GM18511 (cell line): ENCODE data around the gene PLSCR2.
"Not testable (repeated sequence)": the region's sequence is repeated elsewhere in the genome, so short reads cannot be mapped to it uniquely, and the experiment has no call there.

Experiments
- ATAC-seq: cut with Tn5 transposase; IDR thresholded peaks from one replicate; pipeline ENCODE4 v1.9.1; 2021; ENCODE audit warnings: mild to moderate bottlenecking, moderate library complexity; ENCODE audit not compliant: unreplicated experiment

The PLSCR2 gene

DNA sequence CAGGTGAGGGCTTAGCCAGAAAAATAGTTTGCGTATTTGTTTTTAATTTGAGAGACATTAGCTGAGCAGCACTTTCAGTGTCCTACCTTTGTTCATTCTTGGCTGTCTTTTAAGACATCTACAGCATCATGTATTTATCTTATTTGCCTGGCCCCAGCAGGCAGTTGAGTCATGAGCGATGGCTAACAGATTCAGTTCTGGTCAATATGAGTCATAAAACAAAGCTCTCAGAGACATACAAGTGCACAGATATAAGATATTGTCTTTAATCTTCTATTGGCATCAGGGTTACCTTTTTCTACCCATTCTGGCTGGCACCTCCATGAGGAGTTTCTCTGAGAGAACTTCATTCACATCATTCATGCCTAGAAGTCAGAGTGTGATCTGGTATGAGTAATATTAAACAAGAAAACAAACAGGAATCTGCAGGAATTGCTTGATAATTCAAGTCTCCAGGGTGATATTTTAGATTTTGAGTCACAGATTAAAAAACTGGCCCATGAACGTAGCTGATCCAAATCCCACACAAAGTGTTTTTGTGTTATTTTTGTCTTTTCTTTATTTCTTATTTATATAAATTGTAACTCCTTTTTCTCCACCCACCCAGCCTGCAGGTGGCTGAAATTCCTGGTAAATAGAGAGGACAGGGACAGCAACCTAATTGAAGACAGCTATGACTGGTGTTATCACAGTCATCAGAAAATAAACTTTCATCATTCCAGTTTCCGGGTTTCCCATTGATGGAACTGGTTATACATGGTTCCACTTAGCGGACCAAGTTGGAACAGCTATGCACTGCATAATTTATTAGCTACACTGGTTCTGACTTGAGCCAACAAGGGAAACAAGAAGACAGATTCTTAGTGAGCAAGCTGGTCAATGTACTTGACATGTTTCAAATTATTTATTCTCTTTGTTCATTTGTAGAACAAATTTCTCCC lies 47.3 kb downstream of the PLSCR2 start:
- no peak for ATAC-seq

DNA sequence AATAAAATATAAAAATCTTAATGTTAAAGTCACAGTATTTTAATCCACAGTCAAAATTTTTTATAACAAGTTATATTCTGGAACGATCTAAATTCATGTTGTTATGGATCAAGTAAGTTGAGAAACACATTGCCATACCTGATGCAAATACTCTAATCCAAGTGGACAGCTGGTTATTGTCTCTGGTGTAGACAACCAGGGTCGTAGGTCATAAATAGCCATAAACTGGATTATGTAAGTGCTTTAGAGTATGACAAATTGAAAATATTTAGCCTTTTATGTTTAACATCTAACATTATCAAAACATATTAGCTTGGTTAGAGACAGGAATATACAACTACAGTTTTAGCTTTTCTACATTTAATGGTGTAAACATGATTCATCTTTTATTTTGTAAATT lies 53.0 kb downstream of the PLSCR2 start:
- no peak for ATAC-seq

DNA sequence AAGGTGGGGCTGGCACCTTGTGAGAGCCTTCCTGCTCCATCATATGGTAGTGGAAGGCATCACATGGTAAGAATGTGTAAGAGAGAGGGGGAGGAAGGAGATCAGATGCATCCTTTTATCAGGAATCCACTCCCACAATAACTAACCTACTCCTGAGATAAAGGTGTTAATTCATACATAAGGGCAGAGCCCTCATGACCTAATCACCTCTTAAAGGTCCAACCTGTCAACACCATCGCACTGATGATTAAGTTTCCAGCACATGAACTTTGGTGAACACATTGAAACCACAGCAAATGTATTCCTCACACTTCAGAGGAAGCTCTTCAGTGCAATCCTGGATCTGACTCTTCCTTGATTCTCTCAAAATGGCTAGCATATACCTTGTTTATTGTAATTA lies 55.4 kb downstream of the PLSCR2 start:
- ATAC-seq, result no peak

GRCh38 chr3:146412711-146413110 lies 56.6 kb downstream of the PLSCR2 start:
- not testable (repeated sequence) for ATAC-seq

- ATAC-seq, result no peak
These were observed 61.4 kb downstream of the PLSCR2 start for GRCh38 chr3:146407956-146408355.

DNA sequence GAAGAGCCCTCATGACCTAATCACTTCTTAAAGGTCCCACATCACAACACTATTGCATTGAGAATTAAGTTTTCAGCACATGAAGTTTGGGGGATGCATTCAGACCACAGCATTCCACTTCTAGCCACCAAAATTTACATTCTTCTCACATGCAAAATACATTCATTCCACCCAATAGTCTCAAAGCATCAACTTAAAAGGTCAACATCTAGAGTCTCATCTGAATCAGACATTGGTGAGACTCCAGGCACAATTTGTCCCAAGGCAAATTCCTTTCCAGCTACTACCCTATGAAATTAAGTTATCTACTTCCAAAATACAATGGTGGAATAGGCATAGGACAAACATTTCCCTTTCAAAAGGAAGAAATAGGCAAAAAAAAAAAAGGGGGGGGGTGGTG lies 64.9 kb downstream of the PLSCR2 start:
- no peak for ATAC-seq

DNA sequence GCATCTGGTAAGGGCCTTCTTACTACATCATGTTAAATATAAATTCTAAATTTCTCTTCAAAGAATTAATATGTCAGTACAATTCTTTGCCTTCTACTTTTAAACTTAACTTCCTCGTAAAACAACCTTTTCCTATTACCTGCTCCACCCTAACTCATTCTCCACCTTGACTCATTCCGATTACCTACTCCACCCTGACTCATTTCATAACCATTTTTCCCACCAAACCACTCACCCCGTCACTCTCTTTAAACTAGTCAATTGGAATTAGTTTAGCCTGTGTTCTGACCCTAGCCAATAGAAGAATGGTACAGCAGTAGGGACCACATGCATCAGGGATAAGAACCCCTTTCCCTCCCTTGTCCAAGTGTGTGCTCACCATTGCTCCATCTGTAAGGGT lies 65.6 kb downstream of the PLSCR2 start:
- no peak for ATAC-seq

- no peak for ATAC-seq
These were observed 72.6 kb downstream of the PLSCR2 start for GRCh38 chr3:146396792-146397191.

GRCh38 chr3:146395164-146395563 lies 74.2 kb downstream of the PLSCR2 start:
- no peak for ATAC-seq

DNA sequence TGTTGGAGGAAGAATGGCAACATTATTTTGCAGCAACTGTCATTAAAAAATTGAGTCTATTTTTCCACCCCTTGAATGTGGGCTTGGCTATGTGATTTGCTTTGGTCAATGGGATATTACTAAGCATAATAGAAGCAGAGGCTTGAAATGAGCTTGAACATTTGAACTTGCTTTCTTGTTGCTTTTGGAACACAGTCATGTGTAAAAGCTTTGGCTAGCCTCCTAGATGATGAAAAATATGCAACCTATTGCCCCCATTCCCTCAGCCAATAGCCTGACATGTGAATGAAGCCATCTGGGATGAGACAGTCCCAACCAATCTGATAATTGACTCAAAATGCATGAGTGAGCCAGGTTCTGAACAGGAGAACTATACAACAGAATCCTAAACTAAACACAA lies 78.4 kb downstream of the PLSCR2 start:
- no peak for ATAC-seq

- ATAC-seq, result no peak
These were observed 79.2 kb downstream of the PLSCR2 start for GRCh38 chr3:146390006-146390772.

- ATAC-seq, result no peak
These were observed 81.8 kb downstream of the PLSCR2 start for GRCh38 chr3:146387566-146387965.

- no peak for ATAC-seq
These were observed 82.4 kb downstream of the PLSCR2 start for GRCh38 chr3:146386936-146387335.

DNA sequence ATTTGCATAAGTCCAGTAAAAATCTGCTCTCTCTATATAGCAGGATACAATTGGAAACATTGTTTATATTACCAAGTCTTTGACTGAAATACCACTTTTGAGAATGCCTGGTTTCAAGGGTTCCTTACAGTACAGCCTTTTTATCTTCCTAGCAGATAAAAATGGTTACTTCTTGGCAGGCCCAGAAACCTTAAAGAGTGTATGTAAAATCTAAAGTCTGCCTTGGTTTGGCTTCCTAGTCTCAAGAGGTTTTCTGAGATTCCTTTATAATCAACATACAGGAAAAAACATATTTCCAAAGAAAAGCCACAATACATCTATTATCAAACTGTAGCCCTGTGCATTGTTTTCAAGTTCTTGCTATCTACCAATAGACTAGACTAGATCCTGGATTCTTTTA lies 84.6 kb downstream of the PLSCR2 start:
- ATAC-seq, result no peak
